ENCODE measurements around the gene ANKS4B.
"Not testable (repeated sequence)": the region's sequence is repeated elsewhere in the genome, so short reads cannot be mapped to it uniquely, and the experiment has no call there.

DNA sequence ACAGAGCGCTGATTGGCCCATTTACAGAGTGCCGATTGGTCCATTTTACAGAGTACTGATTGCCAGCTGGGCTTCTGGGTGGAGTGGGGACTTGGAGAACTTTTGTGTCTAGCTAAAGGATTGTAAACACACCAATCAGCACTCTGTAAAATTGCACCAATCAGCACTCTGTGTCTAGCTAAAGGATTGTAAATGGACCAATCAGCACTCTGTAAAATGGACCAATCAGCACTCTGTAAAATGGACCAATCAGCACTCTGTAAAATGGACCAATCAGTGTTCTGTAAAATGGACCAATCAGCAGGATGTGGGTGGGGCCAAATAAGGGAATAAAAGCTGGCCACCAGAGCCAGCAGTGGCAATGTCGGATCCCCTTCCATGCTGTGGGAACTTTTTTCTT, 56.3 kb downstream of the ANKS4B start:
- TF ChIP-seq, protein P1, sequence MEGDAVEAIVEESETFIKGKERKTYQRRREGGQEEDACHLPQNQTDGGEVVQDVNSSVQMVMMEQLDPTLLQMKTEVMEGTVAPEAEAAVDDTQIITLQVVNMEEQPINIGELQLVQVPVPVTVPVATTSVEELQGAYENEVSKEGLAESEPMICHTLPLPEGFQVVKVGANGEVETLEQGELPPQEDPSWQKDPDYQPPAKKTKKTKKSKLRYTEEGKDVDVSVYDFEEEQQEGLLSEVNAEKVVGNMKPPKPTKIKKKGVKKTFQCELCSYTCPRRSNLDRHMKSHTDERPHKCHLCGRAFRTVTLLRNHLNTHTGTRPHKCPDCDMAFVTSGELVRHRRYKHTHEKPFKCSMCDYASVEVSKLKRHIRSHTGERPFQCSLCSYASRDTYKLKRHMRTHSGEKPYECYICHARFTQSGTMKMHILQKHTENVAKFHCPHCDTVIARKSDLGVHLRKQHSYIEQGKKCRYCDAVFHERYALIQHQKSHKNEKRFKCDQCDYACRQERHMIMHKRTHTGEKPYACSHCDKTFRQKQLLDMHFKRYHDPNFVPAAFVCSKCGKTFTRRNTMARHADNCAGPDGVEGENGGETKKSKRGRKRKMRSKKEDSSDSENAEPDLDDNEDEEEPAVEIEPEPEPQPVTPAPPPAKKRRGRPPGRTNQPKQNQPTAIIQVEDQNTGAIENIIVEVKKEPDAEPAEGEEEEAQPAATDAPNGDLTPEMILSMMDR (IDR thresholded peaks at IDR 0.05) = not testable (repeated sequence)
- TF ChIP-seq EP300, POLR2A (IDR thresholded peaks at IDR 0.05): not testable (repeated sequence)
